Keratinocyte (primary cell): Measurements from ENCODE around the gene CPVL. TPM values are rescaled to one million over a fixed set of nuclear protein-coding genes. Genes with fewer than 3 reads are reported as not detected.

ENCODE experiments used
- DNase-seq: peaks from one replicate; pipeline ENCODE4 v3.0.0-alpha.2; 2011; ENCODE audit warnings: low read depth, missing footprints, low spot score
- FAIRE-seq: peaks from 2 replicates; lab custom pipeline; 2011; peaks lifted over from hg19 to GRCh38; lab: Jason Lieb, UNC
- H2AFZ ChIP-seq: 2 replicates; pipeline ENCODE4 v1.6.0; 2012; ENCODE audit warnings: low read length, control low read depth, inconsistent platforms; ENCODE audit not compliant: control insufficient read depth
- H3K27ac ChIP-seq: 2 replicates; pipeline ENCODE4 v1.5.1; 2011; ENCODE audit warnings: low read length; ENCODE audit not compliant: control insufficient read depth, insufficient read depth
- H3K27me3 ChIP-seq: 3 replicates; pipeline ENCODE4 v1.6.0; 2011; ENCODE audit warnings: low read length; ENCODE audit not compliant: control insufficient read depth, insufficient read depth; ENCODE audit errors: extremely low read depth
- H3K36me3 ChIP-seq, 2 experiments: 2 replicates in 1 of 2; 3 replicates in 1 of 2; pipeline ENCODE4 v1.5.1; 2011; ENCODE audit warnings: low read length in 2 of 2, mild to moderate bottlenecking in 1 of 2; ENCODE audit not compliant: control insufficient read depth in 2 of 2, insufficient read depth in 2 of 2; ENCODE audit errors: extremely low read depth in 1 of 2
- H3K4me1 ChIP-seq: 3 replicates; pipeline ENCODE4 v1.5.1; 2011; ENCODE audit warnings: low read length; ENCODE audit not compliant: control insufficient read depth, insufficient read depth; ENCODE audit errors: extremely low read depth
- H3K4me2 ChIP-seq: 3 replicates; pipeline ENCODE4 v1.6.0; 2011; ENCODE audit warnings: low read depth, low read length; ENCODE audit not compliant: control insufficient read depth, insufficient read depth; ENCODE audit errors: extremely low read depth
- H3K4me3 ChIP-seq, 3 experiments: fragments of 200-600 bp in 1 of 3; sonication (generic) in 1 of 3; 2 replicates in 2 of 3; 3 replicates in 1 of 3; pipeline ENCODE4 v1.5.1; 2011 to 2016; ENCODE audit warnings: low read length in 3 of 3, mild to moderate bottlenecking in 3 of 3, control low read depth in 2 of 3, inconsistent platforms in 1 of 3, low read depth in 1 of 3, mixed read lengths in 1 of 3, mixed run types in 1 of 3, moderate library complexity in 1 of 3; ENCODE audit not compliant: control insufficient read depth in 2 of 3, insufficient read depth in 2 of 3; ENCODE audit errors: extremely low read depth in 1 of 3
- H3K79me2 ChIP-seq: 2 replicates; pipeline ENCODE4 v1.6.0; 2012; ENCODE audit warnings: low read length; ENCODE audit not compliant: control insufficient read depth, insufficient read depth
- H3K9ac ChIP-seq: 3 replicates; pipeline ENCODE4 v1.6.0; 2011; ENCODE audit warnings: low read length; ENCODE audit not compliant: control insufficient read depth, insufficient read depth; ENCODE audit errors: extremely low read depth
- H3K9me1 ChIP-seq: 3 replicates; pipeline ENCODE4 v1.6.0; 2011; ENCODE audit warnings: low read length; ENCODE audit not compliant: control insufficient read depth, insufficient read depth; ENCODE audit errors: extremely low read depth
- H3K9me3 ChIP-seq: 2 replicates; pipeline ENCODE4 v1.5.1; 2012; ENCODE audit warnings: low read depth, low read length; ENCODE audit not compliant: control insufficient read depth
- H4K20me1 ChIP-seq: 3 replicates; pipeline ENCODE4 v1.6.0; 2011; ENCODE audit warnings: low read length; ENCODE audit not compliant: control insufficient read depth, insufficient read depth; ENCODE audit errors: extremely low read depth
- CTCF ChIP-seq, 3 experiments: IDR thresholded peaks in 1 of 3; conservative IDR thresholded peaks in 1 of 3; optimal IDR thresholded peaks in 1 of 3; 2 replicates in 2 of 3; 3 replicates in 1 of 3; pipeline versions ENCODE3 to v1.5.1; 2011; ENCODE audit warnings: low read length in 3 of 3, mild to moderate bottlenecking in 3 of 3, moderate library complexity in 2 of 3, control low read depth in 1 of 3, inconsistent platforms in 1 of 3; ENCODE audit not compliant: insufficient read depth in 2 of 3; ENCODE audit errors: extremely low read depth in 1 of 3
- EZH2 ChIP-seq: IDR thresholded peaks from one replicate; pipeline ENCODE4 v1.6.1; 2012; ENCODE audit warnings: inconsistent platforms, mild to moderate bottlenecking, low read length, moderate library complexity
- dilution Hi-C: fragments of 300-500 bp; cut with MboI; formaldehyde crosslinking; loops from one replicate; pipeline ENCODE4 v1.7.0; 2020; ENCODE audit warnings: low sequenced_read_pairs; ENCODE audit not compliant: extremely low pct_ligation_motif_present
- polyA plus RNA-seq, 5 experiments: library from polyadenylated mRNA; depleted of rRNA in 3 of 5; stranded (reverse) in 3 of 5; stranded (forward) in 1 of 5; unstranded in 1 of 5; fragments of >200 nt; gene quantifications; 1 replicate in 1 of 5; 2 replicates in 3 of 5; 3 replicates in 1 of 5; pipeline versions ENCODE4 v1.2.1 to v1.2.3, GENCODE V29; 2011 to 2012; ENCODE audit warnings: missing spikeins in 2 of 5, low read depth in 1 of 5, low replicate concordance in 1 of 5

CPVL gene
- polyA plus RNA-seq, 1 donor (not counting 4 experiments of a cell fraction or from before 2014, with no cell fraction given): 9.8 TPM

GRCh38 chr7:29033584-29033983, 112.8 kb downstream of the CPVL start:
- Histone ChIP-seq H3K27ac (no peak overlapping the region), H4K20me1 (no peaks in the 10 kb centered on the region), H2AFZ (no peak overlapping the region), H3K4me2 (no peak overlapping the region), H3K4me3 (no peak overlapping the region), H3K36me3 (no peaks in the 10 kb centered on the region), H3K9me1 (no peaks in the 10 kb centered on the region), H3K27me3 (no peaks in the 10 kb centered on the region), H3K4me1 (peaks cover 3% of the 10 kb centered on the region), H3K9me3 (no peaks in the 10 kb centered on the region), H3K9ac (no peak overlapping the region), H3K79me2 (no peaks in the 10 kb centered on the region)
- DNase-seq: no peak
- TF ChIP-seq CTCF (optimal IDR thresholded peaks at IDR 0.05 in 1 of 3, IDR thresholded peaks at IDR 0.05 in 1 of 3, conservative IDR thresholded peaks at IDR 0.05 in 1 of 3; ENCODE audit: extremely low read depth in 1 of 3, insufficient read depth in 2 of 3, low read length in 3 of 3) (no peak), EZH2 (no peak)
- no peak for FAIRE-seq
- dilution Hi-C loops: no loop called here

GRCh38 chr7:29032146-29032545, 114.2 kb downstream of the CPVL start:
- H3K9me3 ChIP-seq: no peaks in the 10 kb centered on the region
- H3K4me3 ChIP-seq: no peak overlapping the region
- H3K9me1 ChIP-seq: no peaks in the 10 kb centered on the region
- H3K4me2 ChIP-seq: no peak overlapping the region
- no peak overlapping the region for H3K27ac ChIP-seq
- FAIRE-seq (no peak), DNase-seq (no peak)
- dilution Hi-C loops: no loop called here
- no peaks in the 10 kb centered on the region for H3K36me3 ChIP-seq
- peaks cover 3% of the 10 kb centered on the region for H3K4me1 ChIP-seq
- no peak for TF ChIP-seq EZH2
- TF ChIP-seq CTCF (optimal IDR thresholded peaks at IDR 0.05 in 1 of 3, IDR thresholded peaks at IDR 0.05 in 1 of 3, conservative IDR thresholded peaks at IDR 0.05 in 1 of 3; ENCODE audit: extremely low read depth in 1 of 3, insufficient read depth in 2 of 3, low read length in 3 of 3): no peak
- no peak overlapping the region for H3K9ac ChIP-seq
- no peaks in the 10 kb centered on the region for H3K27me3 ChIP-seq
- H2AFZ ChIP-seq: no peak overlapping the region
- H4K20me1 ChIP-seq: no peaks in the 10 kb centered on the region
- no peaks in the 10 kb centered on the region for H3K79me2 ChIP-seq
